IPS-18c (cell line): ENCODE results near the gene BRI3BP.

Experiments
- H3K4me3 ChIP-seq: 2 replicates; pipeline ENCODE4 v1.7.0; 2013; ENCODE audit warnings: low read depth, mild to moderate bottlenecking, low read length, moderate library complexity; ENCODE audit not compliant: insufficient read depth
- H3K9me3 ChIP-seq: one replicate; pipeline ENCODE4 v1.6.1; 2013; ENCODE audit warnings: mild to moderate bottlenecking, low read length, moderate library complexity; ENCODE audit not compliant: control insufficient read depth, insufficient read depth

Gene BRI3BP, protein sequence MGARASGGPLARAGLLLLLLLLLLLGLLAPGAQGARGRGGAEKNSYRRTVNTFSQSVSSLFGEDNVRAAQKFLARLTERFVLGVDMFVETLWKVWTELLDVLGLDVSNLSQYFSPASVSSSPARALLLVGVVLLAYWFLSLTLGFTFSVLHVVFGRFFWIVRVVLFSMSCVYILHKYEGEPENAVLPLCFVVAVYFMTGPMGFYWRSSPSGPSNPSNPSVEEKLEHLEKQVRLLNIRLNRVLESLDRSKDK

DNA sequence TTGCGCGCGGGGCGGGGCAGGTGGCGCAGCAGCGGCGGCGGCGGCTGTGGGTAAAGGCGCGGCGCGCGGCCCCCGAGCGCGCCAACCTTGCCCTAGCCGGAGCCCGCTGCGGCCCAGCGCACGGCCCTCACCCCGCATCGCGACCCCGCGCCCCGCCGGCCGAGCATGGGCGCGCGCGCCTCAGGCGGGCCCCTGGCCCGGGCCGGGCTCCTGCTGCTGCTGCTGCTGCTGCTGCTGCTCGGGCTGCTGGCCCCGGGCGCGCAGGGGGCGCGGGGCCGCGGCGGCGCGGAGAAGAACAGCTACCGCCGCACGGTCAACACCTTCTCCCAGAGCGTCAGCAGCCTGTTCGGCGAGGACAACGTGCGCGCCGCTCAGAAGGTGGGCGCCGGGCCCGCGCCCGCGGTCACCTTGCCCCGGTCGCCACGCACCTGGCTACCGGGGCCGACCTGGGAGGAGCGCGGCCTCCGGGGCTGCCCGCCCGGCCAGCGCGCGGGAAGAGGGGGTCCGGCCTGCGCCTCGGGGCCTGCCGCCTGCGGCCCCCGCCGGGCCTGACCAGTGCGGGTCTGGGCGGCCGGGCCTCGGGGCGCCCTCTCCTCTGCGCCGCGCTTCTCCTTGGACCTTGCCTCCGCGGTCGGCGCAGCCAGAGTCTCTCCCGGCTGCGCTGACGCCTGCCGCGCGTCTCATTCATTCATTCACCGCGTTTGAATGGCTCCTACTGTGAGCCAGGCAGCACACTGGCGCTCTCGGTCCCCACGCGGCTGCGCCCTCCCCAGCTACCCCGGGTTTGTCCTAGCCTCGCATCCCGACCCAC, at the start of gene BRI3BP:
TSS of gene BRI3BP (plus strand) at position 20 of the 811 bp plus-strand sequence. CDS start at position 166, 146 bp downstream.
- H3K9me3 ChIP-seq = no peaks in the 10 kb centered on the region
- H3K4me3 ChIP-seq = peak within 1 kb of the TSS; percentile 73

DNA sequence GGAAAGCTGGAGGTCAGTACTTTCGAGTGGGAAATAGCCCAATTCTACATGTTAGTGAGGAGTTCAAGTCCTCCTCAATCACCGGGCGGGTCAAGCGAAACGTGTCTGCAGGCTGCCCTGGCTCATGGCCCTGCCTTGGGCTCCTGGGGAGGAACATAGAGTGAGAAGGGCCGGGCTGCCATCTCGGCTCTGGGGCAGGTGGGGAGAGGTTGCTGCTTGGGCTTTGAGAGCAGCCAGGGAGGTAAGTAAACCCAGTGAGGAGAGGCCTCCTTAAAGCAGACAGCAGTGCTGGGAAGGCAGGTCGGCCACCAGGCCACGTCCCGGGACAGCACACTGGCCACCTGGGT, 47.0 kb upstream of the BRI3BP start:
- no peaks in the 10 kb centered on the region for H3K9me3 ChIP-seq
- no peak overlapping the region for H3K4me3 ChIP-seq

DNA sequence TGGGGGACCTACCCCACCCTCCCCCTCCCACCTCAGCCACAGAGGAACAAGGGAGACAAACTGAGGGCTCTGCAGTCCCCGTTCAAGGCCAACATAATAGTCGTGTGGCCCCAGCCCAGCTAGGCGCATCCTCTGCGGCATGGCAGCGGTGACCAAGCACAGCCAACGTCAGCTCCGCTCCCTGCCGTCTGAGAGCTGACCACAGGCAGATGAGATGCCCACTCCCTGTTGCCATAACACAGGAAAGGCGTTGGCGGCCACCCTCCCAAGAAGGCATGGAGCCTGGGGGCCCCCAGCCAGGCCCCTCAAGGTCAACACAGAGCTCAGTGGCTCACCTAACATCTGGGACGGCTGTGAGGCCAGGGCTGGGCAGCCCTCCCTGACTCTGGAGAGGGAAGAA, 46.4 kb upstream of the BRI3BP start:
- no peaks in the 10 kb centered on the region for H3K9me3 ChIP-seq

DNA sequence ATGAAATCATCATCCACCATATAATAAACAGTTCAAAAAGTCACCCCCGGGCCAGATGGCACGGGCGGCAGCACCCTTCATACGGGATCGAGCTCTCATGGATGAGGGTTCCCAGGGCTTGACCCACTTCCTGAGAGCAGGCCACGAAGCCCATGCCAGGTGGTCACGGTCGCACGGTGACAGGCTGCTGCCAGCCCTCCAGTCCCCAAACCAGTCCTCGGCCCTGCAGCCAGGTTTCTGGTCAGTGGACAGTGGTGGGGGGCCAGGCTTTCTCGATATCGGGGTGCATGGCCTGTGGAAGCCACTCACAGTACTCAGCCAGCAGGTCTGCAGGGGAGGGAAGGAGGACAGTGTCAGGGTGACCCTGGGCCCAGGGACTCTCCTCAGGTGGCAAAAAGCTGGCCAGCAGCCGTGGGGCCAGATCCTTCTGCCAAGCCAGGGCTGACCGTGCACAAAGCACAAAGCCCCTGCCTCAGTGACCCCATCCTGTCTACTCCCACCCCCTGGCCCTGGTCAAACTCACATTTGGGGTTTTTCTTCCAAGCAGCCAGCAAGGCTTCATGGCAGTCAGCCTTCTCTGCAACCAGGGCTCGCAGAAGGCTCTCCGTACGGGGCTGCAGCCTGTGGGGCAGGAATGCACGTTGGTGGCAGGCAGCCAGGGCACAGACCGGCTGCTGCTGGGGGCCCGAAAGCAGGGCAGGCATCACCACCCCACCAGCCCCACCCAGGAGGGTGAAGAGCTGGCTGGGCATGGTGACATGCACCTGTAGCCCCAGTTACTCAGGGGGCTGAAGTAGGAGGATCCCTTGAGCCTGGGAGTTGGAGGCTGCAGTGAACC, 45.7 kb upstream of the BRI3BP start:
- Histone ChIP-seq H3K9me3 (no peaks in the 10 kb centered on the region), H3K4me3 (no peak overlapping the region)

More for the DNA sequence above, 46.4 kb upstream of the BRI3BP start:
- no peak overlapping the region for H3K4me3 ChIP-seq

DNA sequence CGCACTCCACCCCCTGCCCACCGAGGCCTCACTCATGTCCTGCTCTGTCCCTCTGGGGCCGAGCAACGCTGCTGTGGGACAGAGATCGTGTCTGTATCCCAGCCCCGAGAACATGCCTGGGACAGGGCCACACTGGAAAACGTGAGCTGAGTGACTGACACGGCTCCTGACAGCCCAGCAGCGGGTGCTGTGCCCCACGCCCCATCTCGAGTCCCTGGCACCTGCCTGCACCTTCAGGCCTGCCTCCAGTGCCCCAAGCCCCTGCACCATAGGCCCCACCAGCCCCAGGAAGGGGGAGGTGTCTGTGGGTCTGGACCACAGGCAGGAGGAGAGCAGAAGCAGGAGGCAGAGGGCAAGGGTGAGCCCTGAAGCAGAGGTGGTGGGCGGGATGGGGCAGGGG, 44.4 kb upstream of the BRI3BP start:
- Histone ChIP-seq H3K9me3 (no peaks in the 10 kb centered on the region), H3K4me3 (no peak overlapping the region)

DNA sequence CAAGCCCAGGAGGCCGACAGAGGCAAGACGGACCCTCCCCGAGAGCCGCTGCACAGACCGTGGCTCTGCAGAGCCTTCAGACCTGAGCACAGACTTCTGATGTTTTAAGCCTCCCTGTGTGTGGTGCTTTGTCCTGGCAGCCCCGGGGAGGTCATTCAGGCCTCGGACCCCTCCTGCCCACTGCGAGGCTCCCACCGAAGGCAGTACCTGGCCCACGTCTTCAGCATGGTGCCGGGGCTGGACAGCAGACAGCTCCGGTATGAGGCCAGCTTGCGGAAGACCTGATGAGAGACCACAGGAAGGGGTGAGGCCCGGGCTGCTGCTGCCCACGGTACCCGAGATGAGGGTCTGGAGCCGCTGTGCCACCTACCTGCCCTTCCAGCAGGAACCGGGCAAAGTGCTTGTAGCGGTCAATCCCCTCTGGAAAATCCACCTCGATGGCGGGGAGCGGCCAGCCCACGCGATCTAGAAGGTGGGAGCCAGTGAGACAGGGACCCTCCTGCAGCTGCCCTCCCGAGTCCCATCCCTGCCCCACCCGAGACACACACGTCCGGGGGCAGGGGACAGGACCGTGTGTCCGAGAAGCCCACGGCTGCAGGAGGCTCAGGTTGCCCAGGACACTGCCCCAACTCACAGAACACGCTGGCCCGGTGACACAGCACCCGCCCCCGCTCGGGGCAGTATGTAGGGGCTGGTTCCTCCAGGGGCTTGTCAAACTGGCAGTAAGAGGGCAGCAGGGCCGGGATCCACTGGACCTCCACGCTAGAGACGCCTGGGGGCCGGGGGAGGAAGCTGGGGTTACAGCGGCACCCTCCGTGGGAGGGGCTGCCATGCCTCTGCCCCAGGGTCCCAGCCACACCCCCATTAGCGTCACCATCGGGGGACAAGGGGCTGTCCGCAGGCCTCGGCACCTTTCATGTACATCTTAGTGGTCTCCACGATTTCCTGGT, 43.4 kb upstream of the BRI3BP start:
- no peak overlapping the region for H3K4me3 ChIP-seq
- H3K9me3 ChIP-seq = no peaks in the 10 kb centered on the region

DNA sequence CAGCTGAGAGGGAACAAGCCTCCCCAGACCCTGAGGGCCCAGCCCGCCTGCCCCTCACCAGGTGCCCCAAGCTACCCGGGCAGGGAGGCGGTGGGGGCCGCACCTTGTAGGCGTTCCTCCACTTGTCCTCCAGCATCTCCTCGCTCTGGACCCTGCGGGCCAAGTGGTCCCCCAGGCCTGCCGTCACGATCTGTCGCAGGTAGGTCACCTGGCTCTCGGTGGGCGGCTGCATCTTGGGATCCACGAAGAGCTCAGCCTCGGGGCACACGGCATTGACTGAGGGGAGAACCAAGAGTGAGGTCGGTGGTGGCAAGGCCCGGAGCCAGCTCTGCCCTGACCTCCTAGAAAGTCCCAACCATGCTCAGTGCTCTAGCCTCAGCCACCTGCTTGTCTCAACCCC, 41.1 kb upstream of the BRI3BP start:
- H3K4me3 ChIP-seq = no peak overlapping the region
- H3K9me3 ChIP-seq = no peaks in the 10 kb centered on the region

DNA sequence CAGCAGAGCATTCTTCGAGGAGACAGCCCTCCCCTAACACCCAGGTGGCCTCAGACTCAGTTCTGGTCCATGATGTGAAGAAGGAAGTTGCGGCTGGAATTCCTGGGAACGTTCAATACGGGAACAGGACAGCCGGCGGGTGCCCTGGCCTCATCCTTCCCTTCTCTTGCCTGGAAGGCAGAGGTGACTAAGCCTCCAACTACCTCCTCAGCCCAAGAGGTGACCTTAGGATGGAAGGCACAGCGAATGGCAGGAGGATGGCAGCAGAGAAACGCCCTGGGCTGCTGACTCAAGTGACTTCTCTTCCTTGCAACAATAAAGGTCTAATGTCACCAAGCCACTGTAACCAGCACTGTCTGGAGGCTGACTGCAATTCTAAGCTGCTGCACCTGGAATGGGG, 40.6 kb upstream of the BRI3BP start:
- Histone ChIP-seq H3K9me3 (no peaks in the 10 kb centered on the region), H3K4me3 (no peak overlapping the region)

DNA sequence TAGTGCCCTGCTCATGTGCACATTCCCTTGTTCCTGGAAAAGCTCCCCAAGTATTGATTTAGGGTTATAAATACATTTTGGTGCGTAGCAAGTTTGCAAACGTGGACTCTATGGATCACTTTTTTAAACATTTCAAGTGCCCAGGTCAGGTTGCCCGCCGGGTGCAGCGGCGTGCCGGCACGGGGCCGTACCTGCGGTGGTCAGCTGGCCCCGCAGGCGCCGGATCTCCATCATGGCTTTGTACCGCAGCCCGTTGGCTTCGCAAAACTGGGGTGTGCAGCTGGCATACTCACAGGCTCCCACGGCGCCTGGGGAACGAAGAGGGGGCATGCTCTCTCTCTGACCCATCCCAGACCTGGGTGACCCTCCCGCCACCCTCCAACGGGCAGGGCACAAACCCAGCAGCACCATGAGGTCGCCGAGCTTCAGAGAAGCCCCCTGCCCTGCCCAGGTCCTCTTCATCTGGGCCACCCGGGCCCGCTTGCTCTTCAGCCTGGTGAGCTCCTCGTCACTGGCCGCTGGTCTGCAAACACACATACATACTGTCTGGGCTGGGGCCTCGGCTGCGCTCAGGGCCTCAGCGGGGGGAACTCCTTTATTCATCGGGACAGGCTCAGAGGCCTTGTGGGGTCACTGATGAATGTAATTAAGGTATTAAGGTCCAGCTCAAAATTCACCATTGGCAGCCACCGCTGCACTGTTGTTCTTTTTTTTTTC, 39.6 kb upstream of the BRI3BP start:
- H3K9me3 ChIP-seq = no peaks in the 10 kb centered on the region

DNA sequence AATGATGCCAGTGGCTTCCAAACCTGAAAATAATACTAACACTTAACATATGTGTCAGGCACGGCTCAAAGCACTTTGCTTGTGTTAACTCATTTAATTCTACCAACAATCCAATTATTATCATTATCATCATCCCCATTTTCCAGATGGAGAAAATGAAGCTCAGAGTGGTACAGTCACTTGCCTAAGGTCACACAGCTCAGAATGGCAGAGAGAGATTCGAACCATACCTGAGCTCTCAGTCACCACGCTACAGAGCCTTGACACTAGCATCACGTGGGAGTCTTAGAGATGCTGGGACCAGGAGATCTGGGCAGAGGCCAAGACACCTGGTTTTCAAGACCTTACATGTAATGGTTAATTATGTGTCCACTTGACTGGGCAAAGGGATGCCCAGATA, 38.7 kb upstream of the BRI3BP start:
- no peaks in the 10 kb centered on the region for H3K9me3 ChIP-seq
- no peak overlapping the region for H3K4me3 ChIP-seq

More for the DNA sequence above, 39.6 kb upstream of the BRI3BP start:
- no peak overlapping the region for H3K4me3 ChIP-seq

DNA sequence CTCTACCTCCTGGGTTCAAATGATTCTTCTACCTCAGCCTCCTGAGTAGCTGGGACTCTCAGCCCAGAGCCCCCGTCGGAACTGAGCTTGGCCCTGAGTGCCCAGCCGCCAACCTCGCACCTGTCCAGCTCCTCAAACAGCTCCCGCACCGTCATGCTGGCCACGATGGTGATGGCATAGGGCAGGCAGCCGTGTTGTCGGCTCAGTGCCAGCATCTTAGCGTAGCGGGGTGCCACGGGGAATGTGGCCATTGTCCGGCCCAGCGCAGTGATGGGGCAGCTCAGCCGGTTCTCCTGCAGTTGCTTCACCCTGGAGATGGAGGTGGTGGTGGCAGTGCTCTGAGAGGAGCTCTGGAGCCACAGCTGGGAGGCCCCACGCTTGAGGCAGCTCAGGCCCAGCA, 36.9 kb upstream of the BRI3BP start:
- H3K4me3 ChIP-seq = no peak overlapping the region
- no peaks in the 10 kb centered on the region for H3K9me3 ChIP-seq

DNA sequence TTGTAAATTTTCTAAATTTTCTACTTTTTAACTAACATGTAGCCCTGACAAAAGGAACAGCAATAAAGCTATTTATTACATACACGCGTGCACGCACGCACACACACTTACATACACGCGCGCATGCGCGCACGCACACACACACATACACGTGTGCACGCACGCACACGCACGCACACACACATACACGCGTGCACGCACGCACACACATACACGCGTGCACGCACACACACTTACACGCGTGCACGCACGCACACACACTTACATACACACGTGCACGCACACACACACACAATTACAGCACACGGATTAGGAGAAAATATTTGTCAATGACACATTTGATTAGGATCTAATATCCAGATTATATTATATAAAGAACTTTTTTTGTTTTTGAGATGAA, 32.4 kb upstream of the BRI3BP start:
- Histone ChIP-seq H3K9me3 (no peaks in the 10 kb centered on the region), H3K4me3 (no peak overlapping the region)

DNA sequence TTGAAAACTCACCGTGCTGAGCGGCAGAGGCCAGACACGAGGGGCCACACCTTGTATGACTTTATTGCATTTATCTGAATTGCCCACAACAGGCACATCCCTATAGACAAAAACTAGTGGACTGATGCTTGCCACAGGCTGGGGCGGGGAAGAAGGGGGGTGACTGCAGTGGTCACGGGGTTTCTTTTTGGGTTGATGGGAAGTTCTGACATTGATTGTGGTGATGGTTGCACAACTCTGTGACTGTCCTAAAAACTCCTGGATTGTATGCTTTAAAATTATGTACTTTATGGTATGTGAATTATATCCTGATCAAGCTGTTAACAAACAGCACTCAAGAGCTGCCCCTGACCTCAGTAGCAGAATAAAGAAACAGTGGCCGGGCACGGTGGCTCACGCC, 30.2 kb upstream of the BRI3BP start:
- H3K9me3 ChIP-seq = no peaks in the 10 kb centered on the region

DNA sequence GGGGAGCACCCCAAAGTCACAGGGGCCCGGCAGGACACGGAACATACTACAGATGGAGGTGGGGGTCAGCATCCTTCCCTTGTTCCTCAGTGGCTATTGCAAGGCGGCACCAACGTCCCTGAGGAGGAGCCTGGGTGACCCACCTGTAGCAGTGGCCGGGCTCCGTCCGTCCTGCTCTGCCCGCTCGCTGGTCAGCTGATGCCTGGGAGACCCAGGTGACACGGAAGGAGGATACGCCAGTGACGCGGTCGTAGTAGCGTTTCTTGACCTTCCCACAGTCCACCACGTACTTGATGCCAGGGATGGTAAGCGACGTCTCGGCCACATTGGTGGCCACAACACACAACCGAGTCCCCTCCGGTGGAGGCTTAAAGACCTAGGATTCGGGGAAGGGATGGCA, 29.2 kb upstream of the BRI3BP start:
- no peak overlapping the region for H3K4me3 ChIP-seq
- no peaks in the 10 kb centered on the region for H3K9me3 ChIP-seq

More for the DNA sequence above, 30.2 kb upstream of the BRI3BP start:
- H3K4me3 ChIP-seq = no peak overlapping the region

DNA sequence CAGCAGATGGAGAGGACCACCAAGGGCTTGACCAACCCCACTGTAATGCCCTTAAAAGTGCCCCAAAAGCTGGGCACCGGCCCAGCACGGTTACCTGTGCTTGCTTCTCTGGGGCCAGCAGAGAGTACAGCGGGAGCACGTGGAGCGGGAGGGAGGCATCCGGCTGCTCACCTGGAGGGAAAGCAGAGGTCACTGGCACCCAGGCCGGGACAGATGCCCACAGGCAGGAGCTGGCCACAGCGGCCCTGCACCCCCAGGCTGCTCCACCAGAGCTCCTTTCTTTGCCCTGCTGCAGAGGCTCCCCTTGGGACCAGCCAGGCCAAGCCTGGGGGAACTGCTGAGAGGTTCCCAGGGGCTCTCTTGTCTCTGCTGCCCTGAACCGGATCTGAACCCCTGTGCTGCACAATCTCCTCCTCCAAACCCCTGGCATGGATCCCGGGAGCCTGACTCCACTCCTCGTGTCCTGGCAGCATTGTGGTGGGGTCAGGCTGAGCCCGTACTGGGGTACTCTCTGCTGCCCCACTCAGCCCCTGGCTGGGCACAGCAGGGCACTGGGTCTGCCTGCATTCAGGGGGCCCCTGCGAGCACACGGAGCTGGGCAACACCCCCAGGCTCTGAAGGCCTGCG, 28.5 kb upstream of the BRI3BP start:
- Histone ChIP-seq H3K9me3 (no peaks in the 10 kb centered on the region), H3K4me3 (no peak overlapping the region)
